ENCODE measurements around the gene ATP4B.

DNA sequence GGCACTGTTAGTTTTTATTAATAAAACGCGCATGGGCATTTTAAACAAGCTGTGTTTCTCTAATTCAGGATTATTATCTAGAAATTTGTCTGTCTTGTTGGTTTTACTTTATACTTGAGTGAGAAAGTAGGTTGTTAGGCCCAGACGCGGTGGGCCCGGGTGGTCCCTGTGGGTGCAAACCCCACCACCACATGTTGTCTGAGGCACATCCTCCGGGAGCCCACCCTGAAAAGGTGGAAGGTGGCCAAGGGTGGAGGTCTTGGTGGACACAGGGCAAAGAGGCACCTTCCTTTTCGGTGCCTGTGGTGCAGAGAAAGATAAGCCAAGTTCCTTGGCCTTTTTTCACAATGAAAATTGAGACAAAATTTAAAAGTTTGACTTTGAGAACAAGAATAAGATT is 16.6 kb downstream of the ATP4B start:
- TF ChIP-seq, protein P1, sequence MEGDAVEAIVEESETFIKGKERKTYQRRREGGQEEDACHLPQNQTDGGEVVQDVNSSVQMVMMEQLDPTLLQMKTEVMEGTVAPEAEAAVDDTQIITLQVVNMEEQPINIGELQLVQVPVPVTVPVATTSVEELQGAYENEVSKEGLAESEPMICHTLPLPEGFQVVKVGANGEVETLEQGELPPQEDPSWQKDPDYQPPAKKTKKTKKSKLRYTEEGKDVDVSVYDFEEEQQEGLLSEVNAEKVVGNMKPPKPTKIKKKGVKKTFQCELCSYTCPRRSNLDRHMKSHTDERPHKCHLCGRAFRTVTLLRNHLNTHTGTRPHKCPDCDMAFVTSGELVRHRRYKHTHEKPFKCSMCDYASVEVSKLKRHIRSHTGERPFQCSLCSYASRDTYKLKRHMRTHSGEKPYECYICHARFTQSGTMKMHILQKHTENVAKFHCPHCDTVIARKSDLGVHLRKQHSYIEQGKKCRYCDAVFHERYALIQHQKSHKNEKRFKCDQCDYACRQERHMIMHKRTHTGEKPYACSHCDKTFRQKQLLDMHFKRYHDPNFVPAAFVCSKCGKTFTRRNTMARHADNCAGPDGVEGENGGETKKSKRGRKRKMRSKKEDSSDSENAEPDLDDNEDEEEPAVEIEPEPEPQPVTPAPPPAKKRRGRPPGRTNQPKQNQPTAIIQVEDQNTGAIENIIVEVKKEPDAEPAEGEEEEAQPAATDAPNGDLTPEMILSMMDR (IDR thresholded peaks at IDR 0.05): no peak
- TF ChIP-seq POLR2A (IDR thresholded peaks at IDR 0.05): no peak
